22Rv1 (cell line): ENCODE data around the gene PDE1A.

ENCODE experiments used
- H3K27ac ChIP-seq: fragments of 450-650 bp; 2 replicates; pipeline ENCODE4 v1.5.1; 2017
- ZFX ChIP-seq: fragments of 450-650 bp; IDR thresholded peaks from 2 replicates; pipeline ENCODE4 v1.6.1; 2017; ENCODE audit warnings: antibody characterized with exemption, borderline replicate concordance
- TF ChIP-seq, protein P1 (sequence below): fragments of 450-650 bp; IDR thresholded peaks from 2 replicates; pipeline ENCODE4 v1.5.1; 2017; ENCODE audit warnings: mild to moderate bottlenecking

PDE1A gene

DNA sequence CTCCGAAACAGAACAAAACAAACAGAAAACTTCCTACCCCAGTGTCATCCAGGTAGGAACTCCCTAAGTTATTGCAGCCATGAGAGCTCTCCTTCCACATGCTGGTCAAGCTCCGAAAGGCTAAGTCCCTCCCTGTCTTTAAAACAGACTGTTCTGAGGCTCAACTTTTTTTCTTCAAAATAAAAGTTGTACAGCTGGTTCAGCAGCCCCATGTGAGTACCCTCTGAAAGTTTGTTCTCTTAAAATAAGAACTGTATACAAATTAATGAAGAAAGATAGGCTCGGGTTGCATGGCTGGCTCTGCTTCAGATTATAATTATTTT lies at the start of gene PDE1A:
PDE1A (minus strand) TSS at position 119 of the 323 bp plus-strand sequence.
- H3K27ac ChIP-seq = no peak within 1 kb of the TSS

DNA sequence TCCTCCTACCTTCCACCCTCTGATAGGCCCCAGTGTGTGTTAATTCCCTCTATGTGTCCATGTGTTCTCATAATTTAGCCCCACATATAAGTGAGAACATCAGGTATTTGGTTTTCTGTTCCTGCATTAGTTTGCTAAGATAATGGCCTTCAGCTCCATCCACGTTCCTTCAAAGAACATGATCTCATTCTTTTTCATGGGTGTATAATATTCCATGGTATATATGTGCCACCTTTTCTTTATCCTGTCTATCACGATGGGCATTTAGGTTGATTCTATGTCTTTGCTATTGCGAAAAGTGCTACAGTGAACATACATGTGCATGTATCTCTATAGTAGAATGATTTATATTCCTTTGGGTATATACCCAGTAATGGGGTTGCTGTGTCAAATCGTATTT lies 46.8 kb upstream of the PDE1A start:
- TF ChIP-seq, protein P1, sequence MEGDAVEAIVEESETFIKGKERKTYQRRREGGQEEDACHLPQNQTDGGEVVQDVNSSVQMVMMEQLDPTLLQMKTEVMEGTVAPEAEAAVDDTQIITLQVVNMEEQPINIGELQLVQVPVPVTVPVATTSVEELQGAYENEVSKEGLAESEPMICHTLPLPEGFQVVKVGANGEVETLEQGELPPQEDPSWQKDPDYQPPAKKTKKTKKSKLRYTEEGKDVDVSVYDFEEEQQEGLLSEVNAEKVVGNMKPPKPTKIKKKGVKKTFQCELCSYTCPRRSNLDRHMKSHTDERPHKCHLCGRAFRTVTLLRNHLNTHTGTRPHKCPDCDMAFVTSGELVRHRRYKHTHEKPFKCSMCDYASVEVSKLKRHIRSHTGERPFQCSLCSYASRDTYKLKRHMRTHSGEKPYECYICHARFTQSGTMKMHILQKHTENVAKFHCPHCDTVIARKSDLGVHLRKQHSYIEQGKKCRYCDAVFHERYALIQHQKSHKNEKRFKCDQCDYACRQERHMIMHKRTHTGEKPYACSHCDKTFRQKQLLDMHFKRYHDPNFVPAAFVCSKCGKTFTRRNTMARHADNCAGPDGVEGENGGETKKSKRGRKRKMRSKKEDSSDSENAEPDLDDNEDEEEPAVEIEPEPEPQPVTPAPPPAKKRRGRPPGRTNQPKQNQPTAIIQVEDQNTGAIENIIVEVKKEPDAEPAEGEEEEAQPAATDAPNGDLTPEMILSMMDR = no peak
- TF ChIP-seq ZFX = no peak
- no peak overlapping the region for H3K27ac ChIP-seq

More for the DNA sequence above, at the start of gene PDE1A:
- TF ChIP-seq, protein P1 = no peak
- no peak for TF ChIP-seq ZFX

DNA sequence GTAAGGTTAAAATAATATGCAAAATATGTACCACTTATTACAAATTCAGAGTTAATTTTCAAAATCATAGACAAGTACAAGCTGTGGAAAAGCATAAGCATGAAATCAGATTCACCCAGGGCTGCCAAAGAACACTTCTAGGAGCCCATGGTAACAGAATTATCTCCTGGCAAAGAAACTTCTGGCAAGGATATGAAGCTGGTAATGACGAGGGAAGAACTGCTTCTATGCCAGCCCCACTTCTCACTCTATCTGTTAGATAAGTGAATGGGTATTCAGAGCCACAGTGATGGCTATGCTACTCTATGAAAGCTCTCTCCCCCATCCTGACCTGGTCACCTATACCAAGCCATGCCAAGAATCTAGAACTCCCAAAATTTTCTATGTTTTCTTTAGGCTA lies 36.9 kb upstream of the PDE1A start:
- no peak overlapping the region for H3K27ac ChIP-seq
- no peak for TF ChIP-seq ZFX
- TF ChIP-seq, protein P1 = no peak

DNA sequence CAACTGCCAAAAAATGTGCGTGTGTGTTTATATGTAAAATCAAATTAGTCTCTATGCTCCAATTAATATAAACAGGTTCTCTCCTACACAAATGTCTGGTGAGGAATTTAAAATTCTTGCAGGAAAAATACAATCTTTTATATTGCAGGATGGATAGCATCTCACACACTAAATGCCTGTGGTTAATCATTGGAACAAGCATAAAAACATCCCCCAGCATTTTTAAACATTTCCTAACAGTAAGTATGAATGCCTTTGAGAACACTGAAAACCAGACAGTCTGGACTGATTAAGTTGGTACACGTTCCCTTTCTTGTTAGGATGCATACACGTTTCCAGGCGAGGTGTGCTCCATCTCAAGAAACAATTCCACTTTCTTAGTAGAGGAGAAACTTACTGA lies 29.9 kb upstream of the PDE1A start:
- TF ChIP-seq ZFX = no peak
- TF ChIP-seq, protein P1 = no peak
- H3K27ac ChIP-seq = no peak overlapping the region

DNA sequence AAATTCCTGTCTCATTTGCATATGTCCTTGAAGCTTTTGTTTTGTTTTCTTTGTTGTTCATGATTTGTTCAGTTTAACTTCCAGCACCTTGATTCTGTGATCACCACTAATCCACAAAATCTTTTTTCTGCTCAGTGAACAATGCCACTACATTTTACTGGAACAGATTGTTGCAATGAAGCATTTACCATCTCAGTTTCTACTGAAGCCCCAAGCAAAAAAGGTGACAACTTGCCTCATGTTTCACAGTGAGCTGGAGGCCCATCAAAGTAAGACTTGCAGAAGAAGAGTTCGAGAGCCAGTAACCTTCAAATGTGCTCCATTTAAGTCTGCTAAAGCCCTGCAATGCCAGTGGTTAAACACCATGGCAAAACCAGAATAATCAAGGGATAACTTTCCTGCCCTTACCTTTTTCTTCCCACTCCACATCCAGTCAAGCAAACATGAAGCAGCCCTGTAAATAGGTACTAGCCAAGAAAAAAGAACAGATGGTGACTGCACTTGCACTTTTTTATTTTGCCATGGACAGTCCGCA lies 25.7 kb upstream of the PDE1A start:
- no peak overlapping the region for H3K27ac ChIP-seq
- TF ChIP-seq, protein P1 = no peak
- TF ChIP-seq ZFX = no peak

DNA sequence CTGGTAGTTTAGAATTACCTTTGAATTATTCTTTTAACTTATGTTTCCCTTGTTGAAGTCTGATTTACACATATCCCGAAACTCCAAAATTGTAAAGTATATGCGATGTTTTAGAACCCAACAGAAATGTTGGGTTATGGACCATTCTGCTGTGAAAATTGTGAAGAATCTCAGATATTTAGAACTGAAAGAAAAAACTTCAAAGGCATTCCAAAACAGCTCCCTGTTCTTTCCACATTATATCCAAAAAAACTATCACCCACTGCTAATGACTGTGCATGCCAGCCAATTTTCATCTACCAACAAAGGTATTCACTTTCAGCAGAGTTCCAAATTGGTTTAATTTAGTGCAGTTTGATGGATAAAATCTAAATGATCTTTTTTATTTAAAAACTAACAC lies 21.5 kb upstream of the PDE1A start:
- TF ChIP-seq ZFX = no peak
- TF ChIP-seq, protein P1 = no peak
- H3K27ac ChIP-seq = no peak overlapping the region

DNA sequence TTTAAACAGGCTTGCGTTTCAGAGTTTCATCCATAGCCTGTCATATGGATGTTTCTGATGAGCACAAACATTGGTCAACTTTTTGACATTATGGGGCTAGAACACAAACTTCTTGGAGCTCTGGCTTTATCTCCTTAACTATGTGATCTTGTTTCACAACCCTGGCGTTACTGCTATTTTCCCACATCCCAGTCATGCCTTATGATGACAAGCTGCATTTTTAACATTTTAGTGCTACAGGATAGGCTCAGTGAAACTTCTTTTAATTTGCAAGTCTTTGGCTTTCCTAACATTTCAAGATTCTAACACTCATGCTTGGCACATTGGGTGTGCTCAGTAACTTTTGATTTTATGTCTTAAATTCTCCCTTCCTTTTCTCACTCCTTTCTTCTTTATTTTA lies 21.0 kb upstream of the PDE1A start:
- TF ChIP-seq, protein P1 = no peak
- no peak for TF ChIP-seq ZFX
- H3K27ac ChIP-seq = no peak overlapping the region
